Osteoblast (primary cell): Measurements from ENCODE around the gene MAS1L. TPM values are rescaled to one million over a fixed set of nuclear protein-coding genes. Genes with fewer than 3 reads are reported as not detected.

ENCODE experiments used
- DNase-seq: peaks from one replicate; pipeline ENCODE4 v3.0.0; 2011; ENCODE audit warnings: low spot score, mixed read lengths; ENCODE audit not compliant: insufficient read length; ENCODE audit errors: missing footprints
- H2AFZ ChIP-seq: 2 replicates; pipeline ENCODE4 v1.6.0; 2011; ENCODE audit warnings: mild to moderate bottlenecking, low read length
- H3K27ac ChIP-seq: 2 replicates; pipeline ENCODE4 v1.5.1; 2011; ENCODE audit warnings: mild to moderate bottlenecking, low read depth, low read length, moderate library complexity
- H3K27me3 ChIP-seq: 2 replicates; pipeline ENCODE4 v1.6.0; 2012; ENCODE audit warnings: mild to moderate bottlenecking, control low read depth, inconsistent platforms, low read length, moderate library complexity; ENCODE audit not compliant: insufficient read depth
- H3K36me3 ChIP-seq: 2 replicates; pipeline ENCODE4 v1.5.1; 2011; ENCODE audit warnings: mild to moderate bottlenecking, low read length, control low read depth, moderate library complexity; ENCODE audit not compliant: insufficient read depth
- H3K4me1 ChIP-seq: 2 replicates; pipeline ENCODE4 v1.5.1; 2011; ENCODE audit warnings: mild to moderate bottlenecking, low read length, control low read depth, moderate library complexity; ENCODE audit not compliant: insufficient read depth
- H3K4me2 ChIP-seq: 2 replicates; pipeline ENCODE4 v1.6.0; 2011; ENCODE audit warnings: mild to moderate bottlenecking, low read length; ENCODE audit not compliant: insufficient read depth
- H3K4me3 ChIP-seq: fragments of 200-600 bp; sonication (generic); 3 replicates; pipeline ENCODE4 v1.5.1; 2012; ENCODE audit warnings: mild to moderate bottlenecking, low read length, inconsistent platforms; ENCODE audit not compliant: insufficient read depth
- H3K79me2 ChIP-seq: 2 replicates; pipeline ENCODE4 v1.6.0; 2012; ENCODE audit warnings: mild to moderate bottlenecking, low read length, control low read depth, inconsistent platforms; ENCODE audit not compliant: insufficient read depth
- H3K9me3 ChIP-seq: 2 replicates; pipeline ENCODE4 v1.5.1; 2011; ENCODE audit warnings: low read depth, low read length, control low read depth
- H4K20me1 ChIP-seq: 2 replicates; pipeline ENCODE4 v1.6.0; 2012; ENCODE audit warnings: mild to moderate bottlenecking, low read length, control low read depth; ENCODE audit not compliant: insufficient read depth
- total RNA-seq: library from RNA; depleted of rRNA; stranded (reverse); fragments of >200 nt; gene quantifications from 2 replicates; pipeline ENCODE4 v1.2.3, GENCODE V29; 2012
- TF ChIP-seq, protein P1 (sequence below): IDR thresholded peaks from 2 replicates; pipeline ENCODE4 v1.5.1; 2011; ENCODE audit warnings: mild to moderate bottlenecking, low read depth, low read length, moderate library complexity; ENCODE audit errors: extremely low read depth

MAS1L gene
- total RNA-seq, 1 donor, result not detected

DNA sequence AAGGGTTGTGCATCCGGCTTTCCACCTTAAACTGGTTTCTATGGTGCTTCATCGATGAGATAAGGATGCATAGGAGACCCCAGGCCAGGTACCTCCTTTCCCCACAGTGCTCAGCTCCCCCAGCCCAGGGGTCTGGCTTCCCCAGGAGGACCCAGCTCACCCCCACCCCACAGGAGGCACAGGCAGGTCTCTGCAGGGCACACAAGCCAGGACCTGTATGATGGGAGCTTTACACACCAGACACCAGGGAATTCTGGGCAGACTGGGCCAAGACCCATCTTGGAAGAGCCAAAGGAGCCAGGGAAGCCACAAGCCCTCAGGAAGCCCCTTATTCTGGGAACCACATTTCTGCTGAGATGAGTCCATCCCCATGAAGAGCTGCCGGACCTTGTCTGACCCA lies 42.2 kb upstream of the MAS1L start:
- no peak for DNase-seq
- H3K4me1 ChIP-seq, result no peaks in the 10 kb centered on the region
- no peaks in the 10 kb centered on the region for H4K20me1 ChIP-seq
- H3K9me3 ChIP-seq, result no peaks in the 10 kb centered on the region
- no peaks in the 10 kb centered on the region for H3K27me3 ChIP-seq
- no peaks in the 10 kb centered on the region for H3K79me2 ChIP-seq
- no peak overlapping the region for H3K4me3 ChIP-seq
- H3K27ac ChIP-seq, result no peak overlapping the region
- TF ChIP-seq, protein P1, sequence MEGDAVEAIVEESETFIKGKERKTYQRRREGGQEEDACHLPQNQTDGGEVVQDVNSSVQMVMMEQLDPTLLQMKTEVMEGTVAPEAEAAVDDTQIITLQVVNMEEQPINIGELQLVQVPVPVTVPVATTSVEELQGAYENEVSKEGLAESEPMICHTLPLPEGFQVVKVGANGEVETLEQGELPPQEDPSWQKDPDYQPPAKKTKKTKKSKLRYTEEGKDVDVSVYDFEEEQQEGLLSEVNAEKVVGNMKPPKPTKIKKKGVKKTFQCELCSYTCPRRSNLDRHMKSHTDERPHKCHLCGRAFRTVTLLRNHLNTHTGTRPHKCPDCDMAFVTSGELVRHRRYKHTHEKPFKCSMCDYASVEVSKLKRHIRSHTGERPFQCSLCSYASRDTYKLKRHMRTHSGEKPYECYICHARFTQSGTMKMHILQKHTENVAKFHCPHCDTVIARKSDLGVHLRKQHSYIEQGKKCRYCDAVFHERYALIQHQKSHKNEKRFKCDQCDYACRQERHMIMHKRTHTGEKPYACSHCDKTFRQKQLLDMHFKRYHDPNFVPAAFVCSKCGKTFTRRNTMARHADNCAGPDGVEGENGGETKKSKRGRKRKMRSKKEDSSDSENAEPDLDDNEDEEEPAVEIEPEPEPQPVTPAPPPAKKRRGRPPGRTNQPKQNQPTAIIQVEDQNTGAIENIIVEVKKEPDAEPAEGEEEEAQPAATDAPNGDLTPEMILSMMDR, result no peak
- no peak overlapping the region for H3K4me2 ChIP-seq
- H3K36me3 ChIP-seq, result no peaks in the 10 kb centered on the region
- no peak overlapping the region for H2AFZ ChIP-seq

DNA sequence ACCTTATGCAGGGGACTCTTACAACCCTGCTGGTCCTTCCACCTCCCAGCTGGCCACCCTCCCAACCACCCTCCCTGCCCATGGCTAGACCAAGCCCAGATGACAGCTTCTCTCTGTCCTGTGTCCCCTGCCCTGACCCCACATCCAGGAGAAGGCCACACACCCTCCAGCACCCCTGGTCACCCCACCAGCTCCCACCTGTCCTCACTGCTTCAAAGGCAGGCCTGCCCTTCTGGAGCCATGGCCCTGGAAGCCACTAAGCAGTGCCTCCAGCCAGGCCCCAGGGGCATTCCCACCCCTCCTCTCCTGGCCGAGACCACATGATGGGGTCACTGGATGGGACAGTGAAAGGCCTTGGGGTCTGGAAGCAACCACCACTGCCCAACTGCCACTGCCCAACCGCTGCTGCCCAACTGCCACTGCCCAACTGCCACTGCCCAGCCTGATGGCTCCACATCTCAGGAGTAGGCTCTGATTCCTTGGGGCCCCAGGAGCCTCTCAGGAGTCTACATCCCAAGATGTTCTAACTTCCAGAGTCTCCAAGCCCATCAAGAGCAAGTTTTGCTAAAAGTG lies 41.3 kb upstream of the MAS1L start:
- H3K4me3 ChIP-seq, result no peak overlapping the region
- no peak overlapping the region for H3K27ac ChIP-seq
- TF ChIP-seq, protein P1, result no peak
- H4K20me1 ChIP-seq, result no peaks in the 10 kb centered on the region
- H3K36me3 ChIP-seq, result no peaks in the 10 kb centered on the region
- no peaks in the 10 kb centered on the region for H3K4me1 ChIP-seq
- H3K79me2 ChIP-seq, result no peaks in the 10 kb centered on the region
- H3K9me3 ChIP-seq, result no peaks in the 10 kb centered on the region
- H3K4me2 ChIP-seq, result no peak overlapping the region
- no peak overlapping the region for H2AFZ ChIP-seq
- no peak for DNase-seq
- H3K27me3 ChIP-seq, result no peaks in the 10 kb centered on the region

DNA sequence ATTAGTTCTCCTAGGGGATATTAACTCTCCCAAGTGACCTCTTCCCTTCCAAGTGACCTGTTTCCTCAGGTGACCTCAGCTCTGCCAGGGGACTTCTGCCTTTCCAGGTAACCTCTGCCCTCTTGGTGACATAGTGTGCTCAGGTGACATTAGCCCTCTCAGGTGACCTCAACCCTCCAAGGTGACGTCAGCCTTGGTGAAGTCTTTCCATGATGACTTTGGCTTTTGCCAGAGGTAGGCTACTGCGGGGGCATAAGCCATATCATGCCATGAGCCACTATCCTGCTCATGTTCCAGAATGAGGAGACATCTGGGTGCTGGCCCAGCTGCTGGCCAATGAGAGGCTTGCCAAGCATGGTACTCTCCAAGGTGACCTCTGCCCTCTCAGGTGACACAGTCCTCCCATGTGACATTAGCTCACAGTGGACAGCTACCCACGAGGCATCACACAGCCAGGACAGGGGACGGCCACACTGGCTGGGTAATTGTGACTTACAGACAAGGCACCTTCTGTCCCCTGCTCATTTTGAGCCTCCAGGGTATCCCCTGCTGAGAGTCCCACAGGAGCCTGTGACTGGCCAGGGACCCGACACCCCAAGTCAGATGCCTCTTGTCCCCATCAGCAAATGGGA lies 40.7 kb upstream of the MAS1L start:
- H3K4me2 ChIP-seq, result no peak overlapping the region
- no peaks in the 10 kb centered on the region for H4K20me1 ChIP-seq
- H3K9me3 ChIP-seq, result no peaks in the 10 kb centered on the region
- H3K4me3 ChIP-seq, result no peak overlapping the region
- no peaks in the 10 kb centered on the region for H3K36me3 ChIP-seq
- TF ChIP-seq, protein P1, result no peak
- H2AFZ ChIP-seq, result no peak overlapping the region
- H3K27me3 ChIP-seq, result no peaks in the 10 kb centered on the region
- H3K79me2 ChIP-seq, result no peaks in the 10 kb centered on the region
- H3K4me1 ChIP-seq, result no peaks in the 10 kb centered on the region
- no peak overlapping the region for H3K27ac ChIP-seq
- DNase-seq, result no peak

DNA sequence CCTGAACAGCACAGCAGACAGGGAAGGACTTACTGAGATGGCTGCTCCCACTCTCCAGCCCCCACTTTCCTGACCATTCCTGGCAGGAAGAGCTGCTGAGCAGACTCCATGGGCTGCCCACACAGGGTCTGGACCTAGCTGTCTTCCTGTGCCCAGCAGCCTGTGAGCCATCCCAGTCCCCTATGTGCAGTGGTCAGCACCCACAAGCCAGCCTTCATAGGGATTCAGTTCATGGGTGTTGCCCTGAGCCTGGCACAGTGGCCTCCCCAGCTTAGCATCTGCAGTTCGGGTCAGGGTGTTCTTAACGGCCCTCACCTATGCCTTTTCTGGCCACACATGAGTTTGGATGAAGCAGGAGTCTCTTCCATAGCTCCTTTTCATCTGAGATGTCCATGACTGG lies 39.8 kb upstream of the MAS1L start:
- Histone ChIP-seq H2AFZ (no peak overlapping the region), H4K20me1 (no peaks in the 10 kb centered on the region), H3K9me3 (no peaks in the 10 kb centered on the region), H3K4me2 (no peak overlapping the region), H3K4me3 (no peak overlapping the region), H3K27me3 (no peaks in the 10 kb centered on the region), H3K79me2 (no peaks in the 10 kb centered on the region), H3K36me3 (no peaks in the 10 kb centered on the region), H3K27ac (no peak overlapping the region), H3K4me1 (no peaks in the 10 kb centered on the region)
- TF ChIP-seq, protein P1, result no peak
- no peak for DNase-seq
